DMS 273 (cell line): Measurements from ENCODE around the gene ZFHX3.
A peak's percentile ranks its signal among the peaks of the same experiment; 100 is the strongest.

Source experiments
- DNase-seq: peaks from one replicate; lab custom pipeline; 2025; ENCODE audit not compliant: unreplicated experiment; lab: John Stamatoyannopoulos, UW

The ZFHX3 gene

GRCh38 chr16:72934636-72935403 is 113.1 kb downstream of the ZFHX3 start:
- DNase-seq = no peak

- DNase-seq = no peak
Measured at GRCh38 chr16:72932677-72933335, 115.1 kb downstream of the ZFHX3 start.

GRCh38 chr16:72932050-72932449 is 115.9 kb downstream of the ZFHX3 start:
- no peak for DNase-seq

GRCh38 chr16:72930396-72930795 is 117.5 kb downstream of the ZFHX3 start:
- no peak for DNase-seq

DNA sequence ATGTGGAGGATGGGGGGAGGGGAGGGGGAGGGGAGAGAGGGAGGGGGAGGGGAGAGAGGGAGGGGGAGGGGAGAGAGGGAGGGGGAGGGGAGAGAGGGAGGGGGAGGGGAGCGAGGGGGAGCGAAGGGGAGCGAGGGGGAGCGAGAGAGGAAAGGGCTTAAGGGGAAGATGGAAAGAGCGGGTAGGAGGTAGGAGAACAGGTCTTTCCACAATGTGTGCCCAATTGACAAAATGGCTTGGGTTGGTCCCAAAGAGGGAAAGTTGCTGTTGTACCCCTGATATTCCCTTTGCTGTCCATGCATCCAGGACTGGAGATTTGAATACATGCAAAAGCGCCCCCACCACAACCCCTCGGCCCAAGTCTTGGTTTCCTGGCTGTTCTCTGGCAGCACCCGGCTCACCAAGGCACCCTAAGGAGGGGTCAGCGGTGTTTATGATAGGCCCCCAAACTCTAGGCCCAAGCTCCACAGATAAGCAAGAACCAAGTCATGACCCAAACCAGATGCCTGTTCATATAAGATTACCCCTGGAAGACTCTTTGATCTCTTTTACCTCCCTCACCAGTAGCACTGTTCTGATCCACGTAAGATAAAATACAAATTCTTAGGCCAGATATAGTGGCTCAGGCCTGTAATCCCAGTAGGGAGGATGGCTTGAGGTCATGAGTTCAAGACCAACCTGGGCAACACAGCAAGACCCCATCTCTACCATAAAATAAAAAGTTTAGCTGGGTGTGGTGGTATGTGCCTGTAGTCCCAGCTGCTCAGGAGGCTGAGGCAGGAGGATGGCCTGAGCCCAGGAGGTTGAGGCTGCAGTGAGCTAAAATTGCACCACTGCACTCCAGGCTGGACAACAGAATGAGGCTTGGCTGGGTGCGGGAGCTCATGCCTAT is 119.6 kb downstream of the ZFHX3 start:
- DNase-seq = no peak

DNA sequence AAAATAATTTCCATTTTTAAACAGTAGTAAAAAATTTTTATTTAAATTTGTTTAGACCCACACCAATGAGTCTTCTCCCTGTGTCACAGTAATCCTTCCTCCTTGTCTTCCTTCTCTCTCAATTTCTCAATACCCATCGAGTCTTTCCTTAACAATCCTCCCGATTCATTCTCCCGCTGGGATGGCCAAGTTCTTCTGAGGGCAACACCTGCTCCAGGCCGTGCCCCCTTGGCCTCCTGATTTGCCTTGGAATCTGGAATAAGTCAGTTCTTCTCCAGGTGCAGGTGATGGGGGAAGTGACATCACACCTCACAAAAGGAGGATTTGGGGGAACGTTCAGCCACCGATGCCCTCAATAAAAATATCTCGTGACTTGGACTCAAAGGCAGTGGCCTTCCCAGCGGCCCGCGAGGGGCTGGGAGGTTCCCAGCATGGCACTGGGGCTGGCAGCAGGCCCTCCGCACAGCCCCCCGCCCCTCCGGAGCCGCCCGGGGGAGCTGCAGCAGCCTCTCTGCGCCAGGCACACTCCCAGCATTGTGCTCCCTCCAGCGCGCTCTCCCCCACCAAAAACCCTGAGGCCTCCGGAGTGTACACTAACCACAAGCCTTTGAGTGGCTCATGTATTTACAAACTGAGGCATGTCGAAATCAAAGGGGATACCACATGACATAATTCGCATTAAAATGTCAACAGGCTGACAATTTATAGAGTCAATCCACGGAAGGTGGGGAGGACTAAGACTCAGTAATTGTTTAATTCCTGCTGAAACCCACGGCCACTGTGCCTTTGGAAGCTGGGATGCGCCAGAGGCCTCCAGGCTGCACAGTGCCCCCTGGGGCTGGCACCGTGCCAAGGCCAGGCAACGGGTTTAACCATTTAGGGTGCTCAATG is 120.5 kb downstream of the ZFHX3 start:
- peak; percentile 33 for DNase-seq

- DNase-seq = no peak
Measured at GRCh38 chr16:72926177-72927070, 121.5 kb downstream of the ZFHX3 start.

- no peak for DNase-seq
Measured at GRCh38 chr16:72925631-72925979, 122.3 kb downstream of the ZFHX3 start.

DNA sequence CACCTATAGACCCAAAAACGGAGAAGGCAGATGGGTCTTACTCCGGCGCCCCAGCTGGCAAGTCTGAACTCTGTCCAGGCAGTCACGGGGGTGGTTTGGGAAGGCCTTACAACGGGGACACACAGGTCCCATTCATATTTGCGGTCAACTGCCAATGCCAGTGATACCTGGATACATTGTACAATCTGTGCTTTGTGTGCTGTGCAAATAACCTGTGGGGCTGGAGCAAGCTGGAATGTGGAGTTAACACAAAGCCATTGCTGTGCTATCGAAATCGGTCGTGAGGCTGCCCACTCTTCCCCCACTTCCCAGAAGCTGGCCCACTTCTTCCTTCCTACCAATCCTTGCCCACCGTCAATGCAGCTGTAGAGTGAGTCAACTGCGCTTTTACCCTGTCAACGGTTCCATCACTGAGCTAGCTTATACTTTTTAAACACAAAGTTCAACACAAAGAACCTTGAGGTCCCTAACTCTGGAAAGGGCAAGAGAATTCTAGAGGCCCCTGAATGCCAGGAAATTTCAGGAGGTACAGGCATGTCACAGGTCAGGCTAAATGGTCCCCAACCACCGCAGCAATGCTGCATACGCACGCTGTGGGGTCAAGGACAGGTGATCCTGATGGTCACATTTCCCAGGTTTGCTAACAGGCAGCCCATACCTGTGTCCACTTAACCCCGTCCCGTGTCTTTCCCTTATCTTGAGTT is 122.8 kb downstream of the ZFHX3 start:
- no peak for DNase-seq

DNA sequence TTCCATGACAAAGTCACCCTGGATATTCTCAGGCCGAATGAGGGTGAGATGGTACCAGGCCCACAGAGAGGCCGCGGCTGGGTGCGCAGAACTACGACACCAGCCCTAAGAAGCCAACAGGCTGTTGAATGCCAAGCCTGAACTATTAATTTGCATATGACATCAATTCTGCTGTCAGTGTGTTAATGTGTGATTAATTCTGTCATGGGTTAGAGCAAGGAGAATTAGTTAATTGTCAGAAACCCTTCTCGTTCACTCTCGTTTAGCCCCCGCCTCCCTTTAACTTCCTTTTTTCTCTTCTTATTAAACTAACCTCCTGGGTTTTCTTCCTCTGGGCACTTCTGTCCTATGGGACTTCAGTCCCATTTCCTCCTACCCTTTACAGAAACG is 123.4 kb downstream of the ZFHX3 start:
- no peak for DNase-seq

DNA sequence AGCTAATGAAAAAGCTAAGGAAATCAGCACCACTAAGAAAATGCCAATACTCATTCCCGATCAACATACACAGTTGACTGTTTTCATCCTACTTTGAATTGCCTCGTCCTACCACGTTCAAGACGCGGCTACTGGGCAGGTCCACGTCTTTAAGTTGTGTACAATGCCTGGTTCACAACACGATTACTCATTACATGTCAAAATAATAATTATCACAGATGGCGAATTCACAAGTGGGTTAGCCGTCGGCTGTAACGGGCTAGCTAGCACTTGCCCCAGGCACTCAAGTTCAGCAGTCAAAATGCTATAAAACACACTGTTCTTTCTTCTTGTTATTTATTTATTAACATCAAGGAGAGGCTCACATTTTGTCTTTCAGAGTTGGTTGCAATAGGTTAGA is 124.2 kb downstream of the ZFHX3 start:
- peak; percentile 66 for DNase-seq

GRCh38 chr16:72922714-72923113 is 125.2 kb downstream of the ZFHX3 start:
- DNase-seq = peak; percentile 9

DNA sequence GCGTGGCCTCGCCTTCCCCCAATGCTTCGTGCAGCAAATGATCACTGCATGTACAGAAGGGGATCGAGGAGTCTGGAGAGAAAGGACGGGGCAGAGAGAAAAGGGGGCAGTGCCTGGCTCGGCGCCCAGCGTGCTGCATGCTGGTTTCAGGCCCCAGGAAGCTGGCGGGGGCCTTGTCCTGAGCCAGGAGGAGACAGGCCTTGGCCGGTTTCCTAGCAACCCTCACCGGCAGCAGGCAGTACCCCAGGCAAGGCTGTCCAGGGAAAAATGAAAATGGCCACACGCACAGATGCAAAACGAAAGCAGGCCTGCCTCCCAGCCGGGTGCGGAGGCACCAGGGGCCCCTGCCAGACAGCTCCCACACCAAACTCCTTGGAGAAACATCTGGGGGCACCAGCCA is 126.3 kb downstream of the ZFHX3 start:
- peak; percentile 79 for DNase-seq

DNA sequence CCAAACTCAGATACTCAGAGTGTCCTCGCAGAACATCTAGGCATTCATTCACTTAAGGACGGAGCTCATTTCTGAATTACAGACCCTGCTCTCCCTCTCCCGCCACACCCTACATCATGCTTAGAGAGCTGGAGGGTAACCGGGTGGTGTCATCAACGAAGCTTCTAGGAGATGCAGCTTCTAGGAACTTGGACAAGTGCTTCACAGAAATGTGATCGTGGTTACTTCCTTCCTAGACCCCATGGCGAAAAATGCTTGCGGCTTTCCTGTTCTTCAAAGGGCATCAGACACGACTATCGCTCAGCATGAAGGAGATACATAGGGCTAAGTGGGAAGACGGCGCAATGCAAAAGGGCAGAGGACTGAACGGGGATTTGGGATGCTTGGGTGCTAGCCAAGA is 126.8 kb downstream of the ZFHX3 start:
- DNase-seq = no peak

DNA sequence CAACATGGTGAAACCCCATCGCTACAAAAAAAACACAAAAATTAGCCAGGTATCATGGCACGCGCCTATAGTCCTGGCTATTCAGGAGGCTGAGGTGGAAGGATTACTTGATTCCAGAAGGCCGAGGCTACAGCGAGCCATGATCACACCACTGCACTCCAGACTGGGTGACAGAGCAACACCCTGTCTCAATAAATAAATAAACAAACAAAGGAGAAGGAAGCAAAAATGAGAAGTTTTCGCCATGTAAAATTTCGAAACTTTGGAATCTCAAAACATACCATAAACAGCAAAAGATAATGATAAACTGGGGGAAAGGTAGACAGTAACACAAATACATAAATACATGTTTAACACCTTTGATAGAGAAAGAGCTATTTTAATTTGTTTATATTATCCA is 130.9 kb downstream of the ZFHX3 start:
- no peak for DNase-seq

DNA sequence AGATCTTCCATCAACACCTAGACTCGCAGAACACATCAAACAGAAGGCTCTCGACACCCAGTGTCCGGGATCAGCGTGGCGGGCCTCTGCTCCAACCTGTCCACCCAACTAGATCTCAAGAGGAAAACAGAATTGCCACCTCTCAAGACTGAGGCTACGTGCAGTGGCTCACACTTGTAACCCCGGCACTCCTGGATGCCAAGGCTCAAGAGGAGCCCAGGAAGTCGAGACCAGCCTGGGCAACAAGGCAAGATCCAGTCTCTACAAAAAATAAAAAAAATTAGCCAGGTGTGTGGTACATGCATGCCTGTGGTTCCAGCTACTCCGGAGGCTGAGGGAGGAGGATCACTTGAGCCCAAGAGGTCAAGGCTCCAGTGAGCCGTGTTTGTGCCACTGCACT is 132.6 kb downstream of the ZFHX3 start:
- DNase-seq = no peak

DNA sequence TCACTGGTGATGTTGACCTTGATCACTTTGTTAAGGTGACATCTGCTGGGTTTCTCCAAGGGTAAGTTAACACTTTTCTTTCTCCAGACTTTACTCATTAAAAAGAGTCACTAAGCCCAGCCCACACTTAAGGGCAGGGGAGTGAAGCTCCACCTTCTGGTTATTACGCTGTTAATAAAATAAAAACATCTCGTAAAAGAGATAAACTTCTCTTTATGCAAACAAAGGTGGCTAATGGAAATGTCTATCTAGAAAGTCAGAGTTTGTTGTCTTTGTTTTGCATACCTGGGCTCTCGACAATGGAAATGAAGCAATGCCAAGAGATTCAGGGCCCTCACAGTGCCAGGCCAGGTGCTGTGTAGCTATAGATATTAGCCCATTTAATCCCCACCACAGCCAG is 134.4 kb downstream of the ZFHX3 start:
- DNase-seq = no peak

- no peak for DNase-seq
Measured at GRCh38 chr16:72911971-72912370, 136.0 kb downstream of the ZFHX3 start.

- DNase-seq = no peak
Measured at GRCh38 chr16:72910875-72911274, 137.1 kb downstream of the ZFHX3 start.
